OCI-LY1 (cell line): ENCODE measurements around the gene ZNF627.

Experiments
- EZH2 ChIP-seq: fragments of 200-600 bp; sonication (generic), shearing (Covaris generic); IDR thresholded peaks from 2 replicates; pipeline ENCODE4 v1.8.0; 2017; ENCODE audit warnings: borderline replicate concordance, mixed run types, mild to moderate bottlenecking, antibody characterized with exemption, low read length, moderate library complexity, mixed read lengths
- TF ChIP-seq, protein P1 (sequence below): fragments of 200-600 bp; sonication (generic), shearing (Covaris generic); IDR thresholded peaks from 2 replicates; pipeline ENCODE4 v1.5.1; 2017; ENCODE audit warnings: mild to moderate bottlenecking, antibody characterized with exemption, low read length, moderate library complexity, mixed read lengths

DNA sequence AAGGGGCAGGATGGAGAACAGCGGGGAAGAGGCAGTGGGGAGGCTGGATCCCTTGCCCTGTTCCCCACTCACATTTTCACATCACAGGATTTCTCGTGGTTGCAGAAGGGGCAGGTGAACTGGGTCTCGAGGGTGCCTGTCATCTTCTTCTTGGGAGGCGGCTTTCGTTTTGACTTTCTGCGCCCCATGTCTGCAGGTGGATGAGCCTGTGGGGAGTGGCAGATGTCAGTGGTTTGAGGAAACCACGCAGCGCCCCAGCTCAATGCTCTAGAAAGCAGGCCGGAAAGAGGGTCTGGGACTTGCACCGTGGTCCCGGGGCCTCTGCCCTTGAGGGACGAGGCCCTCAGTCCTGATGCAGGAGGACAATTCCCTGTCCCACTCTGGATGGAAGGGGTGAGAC is 43.1 kb upstream of the ZNF627 start:
- TF ChIP-seq, protein P1, sequence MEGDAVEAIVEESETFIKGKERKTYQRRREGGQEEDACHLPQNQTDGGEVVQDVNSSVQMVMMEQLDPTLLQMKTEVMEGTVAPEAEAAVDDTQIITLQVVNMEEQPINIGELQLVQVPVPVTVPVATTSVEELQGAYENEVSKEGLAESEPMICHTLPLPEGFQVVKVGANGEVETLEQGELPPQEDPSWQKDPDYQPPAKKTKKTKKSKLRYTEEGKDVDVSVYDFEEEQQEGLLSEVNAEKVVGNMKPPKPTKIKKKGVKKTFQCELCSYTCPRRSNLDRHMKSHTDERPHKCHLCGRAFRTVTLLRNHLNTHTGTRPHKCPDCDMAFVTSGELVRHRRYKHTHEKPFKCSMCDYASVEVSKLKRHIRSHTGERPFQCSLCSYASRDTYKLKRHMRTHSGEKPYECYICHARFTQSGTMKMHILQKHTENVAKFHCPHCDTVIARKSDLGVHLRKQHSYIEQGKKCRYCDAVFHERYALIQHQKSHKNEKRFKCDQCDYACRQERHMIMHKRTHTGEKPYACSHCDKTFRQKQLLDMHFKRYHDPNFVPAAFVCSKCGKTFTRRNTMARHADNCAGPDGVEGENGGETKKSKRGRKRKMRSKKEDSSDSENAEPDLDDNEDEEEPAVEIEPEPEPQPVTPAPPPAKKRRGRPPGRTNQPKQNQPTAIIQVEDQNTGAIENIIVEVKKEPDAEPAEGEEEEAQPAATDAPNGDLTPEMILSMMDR = no peak
- TF ChIP-seq EZH2 = no peak
